CD8-positive, alpha-beta memory T cell (primary cell): Measurements from ENCODE around the gene PTPN14. TPM values are rescaled to one million over a fixed set of nuclear protein-coding genes. Genes with fewer than 3 reads are reported as not detected.
"Not testable (repeated sequence)": the region's sequence is repeated elsewhere in the genome, so short reads cannot be mapped to it uniquely, and the experiment has no call there.

ENCODE experiments used
- CTCF ChIA-PET: fragments of 350-600 bp; sonication (Branson Sonifier 250); formaldehyde crosslinking; loops from one replicate; lab custom pipeline; 2021; ENCODE audit warnings: antibody characterized with exemption; lab: Charles Lee
- POLR2A ChIA-PET: fragments of 350-600 bp; sonication (Branson Sonifier 250); formaldehyde crosslinking; loops from one replicate; lab custom pipeline; 2021; ENCODE audit warnings: antibody characterized with exemption; lab: Charles Lee
- DNase-seq, 5 donors: peaks; one replicate each; pipeline versions ENCODE4 v3.0.0 to v3.0.0-alpha.2; 2020 to 2022; ENCODE audit warnings: mixed read lengths in 1 of 5
- H3K27ac ChIP-seq: one replicate; pipeline ENCODE4 v1.7.0; 2013; ENCODE audit warnings: low read depth, mild to moderate bottlenecking, low read length, moderate library complexity
- H3K27me3 ChIP-seq: 2 replicates; pipeline ENCODE4 v1.7.0; 2013; ENCODE audit warnings: low read length, mild to moderate bottlenecking; ENCODE audit not compliant: insufficient read depth, poor library complexity, severe bottlenecking
- H3K36me3 ChIP-seq: 2 replicates; pipeline ENCODE4 v1.7.0; 2013; ENCODE audit warnings: mild to moderate bottlenecking, low read length, moderate library complexity; ENCODE audit not compliant: insufficient read depth
- H3K4me1 ChIP-seq: 2 replicates; pipeline ENCODE4 v1.7.0; 2013; ENCODE audit warnings: mild to moderate bottlenecking, low read length, moderate library complexity; ENCODE audit not compliant: insufficient read depth
- H3K4me3 ChIP-seq: 2 replicates; pipeline ENCODE4 v1.7.0; 2013; ENCODE audit warnings: mild to moderate bottlenecking, low read length
- H3K9me3 ChIP-seq: 2 replicates; pipeline ENCODE4 v1.7.0; 2013; ENCODE audit warnings: mild to moderate bottlenecking, low read length
- H3K27ac Mint-ChIP-seq, 8 donors: one replicate each; pipeline ENCODE4 v1.8.0; 2020 to 2021; ENCODE audit warnings: mixed read lengths in 8 of 8, mild to moderate bottlenecking in 6 of 8, inconsistent platforms in 3 of 8, moderate library complexity in 3 of 8
- H3K27me3 Mint-ChIP-seq, 2 donors: one replicate each; pipeline ENCODE4 v1.8.0; 2020 to 2021; ENCODE audit warnings: mixed read lengths in 2 of 2, mild to moderate bottlenecking in 1 of 2, moderate library complexity in 1 of 2
- H3K36me3 Mint-ChIP-seq, 3 donors: one replicate each; pipeline ENCODE4 v1.8.0; 2020 to 2021; ENCODE audit warnings: mixed read lengths in 3 of 3, inconsistent platforms in 1 of 3, mild to moderate bottlenecking in 1 of 3
- H3K4me1 Mint-ChIP-seq, 3 donors: one replicate each; pipeline ENCODE4 v1.8.0; 2020 to 2021; ENCODE audit warnings: mixed read lengths in 3 of 3, inconsistent platforms in 1 of 3, mild to moderate bottlenecking in 1 of 3
- H3K4me3 Mint-ChIP-seq, 7 donors: one replicate each; pipeline ENCODE4 v1.8.0; 2020 to 2021; ENCODE audit warnings: mixed read lengths in 7 of 7, mild to moderate bottlenecking in 6 of 7, moderate library complexity in 4 of 7, inconsistent platforms in 2 of 7
- H3K9me3 Mint-ChIP-seq, 5 donors: one replicate each; pipeline ENCODE4 v1.8.0; 2020 to 2022; ENCODE audit warnings: mixed read lengths in 5 of 5, mild to moderate bottlenecking in 3 of 5, moderate library complexity in 2 of 5, inconsistent platforms in 1 of 5
- polyA plus RNA-seq: library from polyadenylated mRNA; unstranded; fragments of 300-500 nt; fragmentation: Illumina TruSeq; gene quantifications from one replicate; pipeline ENCODE4 v1.2.3, GENCODE V29; 2021
- total RNA-seq, 2 experiments: library from RNA; stranded (reverse); gene quantifications; one replicate each; pipeline ENCODE4 v1.2.3, GENCODE V29; 2021

Gene PTPN14
- total and polyA plus RNA-seq, 3 experiments from 2014 or later, result 0.70 to 0.91 (median 0.79) TPM

- peaks cover 4 to 13% of the 10 kb centered on the region in 2 donors for H3K27me3 Mint-ChIP-seq
- H3K9me3 Mint-ChIP-seq, result no peaks in the 10 kb centered on the region
- Histone ChIP-seq H3K4me3 (no peak overlapping the region), H3K36me3 (no peaks in the 10 kb centered on the region), H3K4me1 (no peaks in the 10 kb centered on the region), H3K27ac (no peak overlapping the region), H3K27me3 (no peaks in the 10 kb centered on the region), H3K9me3 (no peaks in the 10 kb centered on the region)
- CTCF ChIA-PET, result interaction anchor here (1.3 kb wide), 1 partner anchor 13 kb away, joined by 4 read pairs; no protein-coding TSS in a partner anchor
- no peaks in the 10 kb centered on the region for H3K36me3 Mint-ChIP-seq
- peaks cover 0 to 2% (median 1%) of the 10 kb centered on the region in 3 donors for H3K4me1 Mint-ChIP-seq
- H3K27ac Mint-ChIP-seq, result no peak overlapping the region
- DNase-seq, result no peak
- POLR2A ChIA-PET, result no interaction called here
- H3K4me3 Mint-ChIP-seq, result no peak overlapping the region
Observed at GRCh38 chr1:214401666-214402065, 149.7 kb downstream of the PTPN14 start.

GRCh38 chr1:214400131-214400530, 151.3 kb downstream of the PTPN14 start:
- Histone ChIP-seq H3K36me3 (no peaks in the 10 kb centered on the region), H3K4me3 (no peak overlapping the region), H3K4me1 (no peaks in the 10 kb centered on the region), H3K27me3 (no peaks in the 10 kb centered on the region), H3K9me3 (no peaks in the 10 kb centered on the region), H3K27ac (no peak overlapping the region)
- CTCF ChIA-PET, result interaction anchor here (1.3 kb wide), 1 partner anchor 12 kb away, joined by 4 read pairs; no protein-coding TSS in a partner anchor
- DNase-seq, result no peak
- H3K9me3 Mint-ChIP-seq, result no peaks in the 10 kb centered on the region
- H3K4me1 Mint-ChIP-seq, result peaks cover 0 to 5% (median 2%) of the 10 kb centered on the region in 3 donors
- no peaks in the 10 kb centered on the region for H3K36me3 Mint-ChIP-seq
- H3K27me3 Mint-ChIP-seq, result peaks cover 4 to 15% of the 10 kb centered on the region in 2 donors
- POLR2A ChIA-PET, result no interaction called here
- no peak overlapping the region for H3K27ac Mint-ChIP-seq
- no peak overlapping the region for H3K4me3 Mint-ChIP-seq

- no peaks in the 10 kb centered on the region for H3K36me3 Mint-ChIP-seq
- H3K4me1 Mint-ChIP-seq, result peaks cover 0 to 5% (median 2%) of the 10 kb centered on the region in 3 donors
- CTCF ChIA-PET, result no interaction called here
- H3K27ac Mint-ChIP-seq, result no peak overlapping the region
- H3K27me3 Mint-ChIP-seq, result peaks cover 4 to 15% of the 10 kb centered on the region in 2 donors
- Histone ChIP-seq H3K27me3 (no peaks in the 10 kb centered on the region), H3K9me3 (no peaks in the 10 kb centered on the region), H3K36me3 (no peaks in the 10 kb centered on the region), H3K4me1 (no peaks in the 10 kb centered on the region), H3K4me3 (no peak overlapping the region), H3K27ac (no peak overlapping the region)
- no peak for DNase-seq
- no peak overlapping the region for H3K4me3 Mint-ChIP-seq
- H3K9me3 Mint-ChIP-seq, result no peaks in the 10 kb centered on the region
- POLR2A ChIA-PET, result no interaction called here
Observed at GRCh38 chr1:214398490-214398889, 152.9 kb downstream of the PTPN14 start.

GRCh38 chr1:214397497-214397896, 153.9 kb downstream of the PTPN14 start:
- POLR2A ChIA-PET, result no interaction called here
- CTCF ChIA-PET, result no interaction called here
- Mint-ChIP-seq H3K27me3 (peaks cover 4 to 15% of the 10 kb centered on the region in 2 donors), H3K36me3 (no peaks in the 10 kb centered on the region), H3K9me3 (no peaks in the 10 kb centered on the region), H3K4me3 (no peak overlapping the region), H3K27ac (no peak overlapping the region), H3K4me1 (peaks cover 0 to 5% (median 2%) of the 10 kb centered on the region in 3 donors)
- Histone ChIP-seq H3K27ac (no peak overlapping the region), H3K36me3 (no peaks in the 10 kb centered on the region), H3K9me3 (no peaks in the 10 kb centered on the region), H3K4me1 (no peaks in the 10 kb centered on the region), H3K27me3 (no peaks in the 10 kb centered on the region), H3K4me3 (no peak overlapping the region)
- no peak for DNase-seq

GRCh38 chr1:214396330-214396729, 155.1 kb downstream of the PTPN14 start:
- no peak overlapping the region for H3K27ac Mint-ChIP-seq
- Histone ChIP-seq H3K27me3 (no peaks in the 10 kb centered on the region), H3K4me3 (no peak overlapping the region), H3K9me3 (no peaks in the 10 kb centered on the region), H3K36me3 (no peaks in the 10 kb centered on the region), H3K4me1 (no peaks in the 10 kb centered on the region), H3K27ac (no peak overlapping the region)
- POLR2A ChIA-PET, result no interaction called here
- CTCF ChIA-PET, result no interaction called here
- H3K4me3 Mint-ChIP-seq, result no peak overlapping the region
- peaks cover 0 to 5% (median 2%) of the 10 kb centered on the region in 3 donors for H3K4me1 Mint-ChIP-seq
- H3K27me3 Mint-ChIP-seq, result peaks cover 4 to 15% of the 10 kb centered on the region in 2 donors
- DNase-seq, result no peak
- no peaks in the 10 kb centered on the region for H3K36me3 Mint-ChIP-seq
- H3K9me3 Mint-ChIP-seq, result no peaks in the 10 kb centered on the region

- H3K36me3 Mint-ChIP-seq, H3K27ac ChIP-seq, H3K27me3 Mint-ChIP-seq, H3K4me3 Mint-ChIP-seq, H3K27me3 ChIP-seq, H3K9me3 ChIP-seq, H3K9me3 Mint-ChIP-seq, POLR2A ChIA-PET, DNase-seq, H3K4me3 ChIP-seq, H3K36me3 ChIP-seq, CTCF ChIA-PET, H3K4me1 ChIP-seq, H3K4me1 Mint-ChIP-seq: not testable (repeated sequence)
- H3K27ac Mint-ChIP-seq, result peak overlapping the region in 1 of 8 donors; percentile 68
Observed at GRCh38 chr1:214394569-214394968, 156.8 kb downstream of the PTPN14 start.

- DNase-seq, result no peak
- Mint-ChIP-seq H3K27me3 (peaks cover 2 to 3% of the 10 kb centered on the region in 2 donors), H3K4me3 (no peak overlapping the region), H3K36me3 (no peaks in the 10 kb centered on the region), H3K4me1 (peaks cover 0 to 5% (median 0%) of the 10 kb centered on the region in 3 donors), H3K9me3 (no peaks in the 10 kb centered on the region), H3K27ac (no peak overlapping the region)
- Histone ChIP-seq H3K27ac (no peak overlapping the region), H3K9me3 (no peaks in the 10 kb centered on the region), H3K27me3 (no peaks in the 10 kb centered on the region), H3K4me3 (no peak overlapping the region), H3K36me3 (no peaks in the 10 kb centered on the region), H3K4me1 (no peaks in the 10 kb centered on the region)
- ChIA-PET POLR2A (no interaction called here), CTCF (no interaction called here)
Observed at GRCh38 chr1:214393086-214393485, 158.3 kb downstream of the PTPN14 start.

- H3K27ac Mint-ChIP-seq, result no peak overlapping the region
Observed at GRCh38 chr1:214391873-214392645, 159.3 kb downstream of the PTPN14 start.

More at GRCh38 chr1:214391873-214392645, 159.3 kb downstream of the PTPN14 start:
- H3K9me3 Mint-ChIP-seq, result no peaks in the 10 kb centered on the region
- peaks cover 0 to 5% (median 0%) of the 10 kb centered on the region in 3 donors for H3K4me1 Mint-ChIP-seq
- peaks cover 0 to 2% of the 10 kb centered on the region in 2 donors for H3K27me3 Mint-ChIP-seq
- Histone ChIP-seq H3K27me3 (no peaks in the 10 kb centered on the region), H3K9me3 (no peaks in the 10 kb centered on the region), H3K27ac (no peak overlapping the region), H3K4me3 (no peak overlapping the region), H3K36me3 (no peaks in the 10 kb centered on the region), H3K4me1 (no peaks in the 10 kb centered on the region)
- no peak for DNase-seq
- H3K4me3 Mint-ChIP-seq, result no peak overlapping the region
- no peaks in the 10 kb centered on the region for H3K36me3 Mint-ChIP-seq
- POLR2A ChIA-PET, result no interaction called here
- CTCF ChIA-PET, result no interaction called here
